ENCODE results near the gene LRRC73.

GRCh38 chr6:43477235-43478007 is 32.7 kb downstream of the LRRC73 start, which contains the start of gene TJAP1:
- TF ChIP-seq CTCF (IDR thresholded peaks at IDR 0.05 in 4 of 5, conservative IDR thresholded peaks at IDR 0.05 in 1 of 5) = no peak
- peak; percentile 75 to 85 for TF ChIP-seq POLR2A (IDR thresholded peaks at IDR 0.05)

Data from gastrocnemius medialis (tissue), 4 donors.